ENCODE results near the gene ZG16B.

Gene ZG16B

GRCh38 chr16:2819179-2819938 is 10.7 kb upstream of the ZG16B start:
- FAIRE-seq (no peak), DNase-seq (ENCODE audit: insufficient read length) (no peak)
- no peak for TF ChIP-seq POLR2AphosphoS5 (IDR thresholded peaks at IDR 0.05; ENCODE audit: low read depth, low read length)
- TF ChIP-seq TAF1 (IDR thresholded peaks at IDR 0.05; ENCODE audit: borderline replicate concordance, low read depth, low read length) = no peak
- no peak for TF ChIP-seq POLR2A (IDR thresholded peaks at IDR 0.05; ENCODE audit: low read depth, low read length)

- DNase-seq (ENCODE audit: insufficient read length) (no peak), FAIRE-seq (no peak)
- TF ChIP-seq POLR2A (IDR thresholded peaks at IDR 0.05; ENCODE audit: low read depth, low read length) (no peak), TAF1 (IDR thresholded peaks at IDR 0.05; ENCODE audit: borderline replicate concordance, low read depth, low read length) (no peak), POLR2AphosphoS5 (IDR thresholded peaks at IDR 0.05; ENCODE audit: low read depth, low read length) (no peak)
These were observed 9.9 kb upstream of the ZG16B start for GRCh38 chr16:2819939-2820835.

GRCh38 chr16:2820836-2821486 is 9.1 kb upstream of the ZG16B start:
- TF ChIP-seq POLR2A (IDR thresholded peaks at IDR 0.05; ENCODE audit: low read depth, low read length) (no peak), POLR2AphosphoS5 (IDR thresholded peaks at IDR 0.05; ENCODE audit: low read depth, low read length) (no peak), TAF1 (IDR thresholded peaks at IDR 0.05; ENCODE audit: borderline replicate concordance, low read depth, low read length) (no peak)
- FAIRE-seq (no peak), DNase-seq (ENCODE audit: insufficient read length) (no peak)

GRCh38 chr16:2821487-2822157 is 8.5 kb upstream of the ZG16B start:
- no peak for DNase-seq (ENCODE audit: insufficient read length)
- no peak for TF ChIP-seq TAF1 (IDR thresholded peaks at IDR 0.05; ENCODE audit: borderline replicate concordance, low read depth, low read length)
- TF ChIP-seq POLR2A (IDR thresholded peaks at IDR 0.05; ENCODE audit: low read depth, low read length) = no peak
- no peak for TF ChIP-seq POLR2AphosphoS5 (IDR thresholded peaks at IDR 0.05; ENCODE audit: low read depth, low read length)
- no peak for FAIRE-seq

GRCh38 chr16:2822158-2822495 is 8.0 kb upstream of the ZG16B start:
- no peak for FAIRE-seq
- DNase-seq (ENCODE audit: insufficient read length) = no peak
- TF ChIP-seq POLR2AphosphoS5 (IDR thresholded peaks at IDR 0.05; ENCODE audit: low read depth, low read length) (no peak), TAF1 (IDR thresholded peaks at IDR 0.05; ENCODE audit: borderline replicate concordance, low read depth, low read length) (no peak), POLR2A (IDR thresholded peaks at IDR 0.05; ENCODE audit: low read depth, low read length) (no peak)

- FAIRE-seq (no peak), DNase-seq (ENCODE audit: insufficient read length) (no peak)
- no peak for TF ChIP-seq TAF1 (IDR thresholded peaks at IDR 0.05; ENCODE audit: borderline replicate concordance, low read depth, low read length)
- TF ChIP-seq POLR2A (IDR thresholded peaks at IDR 0.05; ENCODE audit: low read depth, low read length) = no peak
- TF ChIP-seq POLR2AphosphoS5 (IDR thresholded peaks at IDR 0.05; ENCODE audit: low read depth, low read length) = no peak
These were observed 7.6 kb upstream of the ZG16B start for GRCh38 chr16:2822496-2822895.

- FAIRE-seq (no peak), DNase-seq (ENCODE audit: insufficient read length) (no peak)
- no peak for TF ChIP-seq POLR2A (IDR thresholded peaks at IDR 0.05; ENCODE audit: low read depth, low read length)
- TF ChIP-seq TAF1 (IDR thresholded peaks at IDR 0.05; ENCODE audit: borderline replicate concordance, low read depth, low read length) = no peak
- TF ChIP-seq POLR2AphosphoS5 (IDR thresholded peaks at IDR 0.05; ENCODE audit: low read depth, low read length) = no peak
These were observed 5.5 kb upstream of the ZG16B start for GRCh38 chr16:2824626-2825025.

GRCh38 chr16:2825049-2825742 is 4.9 kb upstream of the ZG16B start:
- no peak for TF ChIP-seq POLR2A (IDR thresholded peaks at IDR 0.05; ENCODE audit: low read depth, low read length)
- TF ChIP-seq POLR2AphosphoS5 (IDR thresholded peaks at IDR 0.05; ENCODE audit: low read depth, low read length) = no peak
- TF ChIP-seq TAF1 (IDR thresholded peaks at IDR 0.05; ENCODE audit: borderline replicate concordance, low read depth, low read length) = no peak
- DNase-seq (ENCODE audit: insufficient read length) = no peak
- no peak for FAIRE-seq

GRCh38 chr16:2825906-2826305 is 4.2 kb upstream of the ZG16B start:
- no peak for FAIRE-seq
- DNase-seq (ENCODE audit: insufficient read length) = no peak
- TF ChIP-seq POLR2A (IDR thresholded peaks at IDR 0.05; ENCODE audit: low read depth, low read length) (no peak), POLR2AphosphoS5 (IDR thresholded peaks at IDR 0.05; ENCODE audit: low read depth, low read length) (no peak), TAF1 (IDR thresholded peaks at IDR 0.05; ENCODE audit: borderline replicate concordance, low read depth, low read length) (no peak)

GRCh38 chr16:2826591-2827373 is 3.3 kb upstream of the ZG16B start:
- DNase-seq (ENCODE audit: insufficient read length) (no peak), FAIRE-seq (no peak)
- TF ChIP-seq POLR2A (IDR thresholded peaks at IDR 0.05; ENCODE audit: low read depth, low read length) (no peak), POLR2AphosphoS5 (IDR thresholded peaks at IDR 0.05; ENCODE audit: low read depth, low read length) (no peak), TAF1 (IDR thresholded peaks at IDR 0.05; ENCODE audit: borderline replicate concordance, low read depth, low read length) (no peak)

Data from GM12892 (cell line).